DMS 273 treated with DMSO at 0.1 percent for 48 hours (cell line): ENCODE measurements around the gene KLHL29.
"Not testable (repeated sequence)": the region's sequence is repeated elsewhere in the genome, so short reads cannot be mapped to it uniquely, and the experiment has no call there.

Source experiments
- DNase-seq: peaks from one replicate; lab custom pipeline; 2025; lab: John Stamatoyannopoulos, UW

Gene KLHL29

GRCh38 chr2:23384551-23385343 is at the start of gene KLHL29:
Gene KLHL29, plus strand, starts transcription at chr2:23385179. Its CDS starts 177,018 bp downstream, at chr2:23562197.
- peak; percentile 21 for DNase-seq

- no peak for DNase-seq
These were observed 49.4 kb upstream of the KLHL29 start for GRCh38 chr2:23335550-23335949.

GRCh38 chr2:23342075-23342474 is 42.9 kb upstream of the KLHL29 start:
- DNase-seq: no peak

GRCh38 chr2:23346029-23346428 is 39.0 kb upstream of the KLHL29 start:
- no peak for DNase-seq

- DNase-seq: no peak
These were observed 38.2 kb upstream of the KLHL29 start for GRCh38 chr2:23346781-23347180.

- DNase-seq: no peak
These were observed 37.4 kb upstream of the KLHL29 start for GRCh38 chr2:23347471-23348092.

- not testable (repeated sequence) for DNase-seq
These were observed 36.9 kb upstream of the KLHL29 start for GRCh38 chr2:23348093-23348481.

- DNase-seq: no peak
These were observed 35.5 kb upstream of the KLHL29 start for GRCh38 chr2:23349508-23349907.

- no peak for DNase-seq
These were observed 34.8 kb upstream of the KLHL29 start for GRCh38 chr2:23350041-23350791.

GRCh38 chr2:23350792-23351355 is 34.1 kb upstream of the KLHL29 start:
- no peak for DNase-seq

- peak; percentile 17 for DNase-seq
These were observed 33.4 kb upstream of the KLHL29 start for GRCh38 chr2:23351388-23352141.

GRCh38 chr2:23354554-23354953 is 30.4 kb upstream of the KLHL29 start:
- no peak for DNase-seq

- DNase-seq: no peak
These were observed 30.0 kb upstream of the KLHL29 start for GRCh38 chr2:23355001-23355400.

- DNase-seq: no peak
These were observed 28.3 kb upstream of the KLHL29 start for GRCh38 chr2:23356711-23357110.

- no peak for DNase-seq
These were observed 25.1 kb upstream of the KLHL29 start for GRCh38 chr2:23359631-23360567.

GRCh38 chr2:23360571-23361125 is 24.3 kb upstream of the KLHL29 start:
- DNase-seq: no peak

- no peak for DNase-seq
These were observed 23.8 kb upstream of the KLHL29 start for GRCh38 chr2:23361152-23361551.

GRCh38 chr2:23363268-23363667 is 21.7 kb upstream of the KLHL29 start:
- no peak for DNase-seq

- DNase-seq: no peak
These were observed 21.1 kb upstream of the KLHL29 start for GRCh38 chr2:23363831-23364230.

GRCh38 chr2:23366720-23367119 is 18.3 kb upstream of the KLHL29 start:
- DNase-seq: no peak
